Adrenal gland (tissue), 5 donors: ENCODE results near the gene GDF7.

ENCODE experiments used
- CTCF ChIP-seq, 6 experiments: fragments of 450-650 bp in 4 of 6; fragments of 200-600 bp in 2 of 6; sonication (generic) in 1 of 6; IDR thresholded peaks; 1 replicate in 5 of 6; 2 replicates in 1 of 6; pipeline versions ENCODE4 v1.5.1 to v1.8.0; 2016 to 2021; ENCODE audit warnings: antibody characterized with exemption in 6 of 6, mild to moderate bottlenecking in 2 of 6, moderate library complexity in 1 of 6
- POLR2A ChIP-seq, 2 donors: fragments of 450-650 bp; IDR thresholded peaks; one replicate each; pipeline ENCODE4 v1.6.1; 2017; ENCODE audit warnings: antibody characterized with exemption in 2 of 2, mild to moderate bottlenecking in 2 of 2, moderate library complexity in 1 of 2
- donor health status: DM: no; HTN: no; CAD: no.

DNA sequence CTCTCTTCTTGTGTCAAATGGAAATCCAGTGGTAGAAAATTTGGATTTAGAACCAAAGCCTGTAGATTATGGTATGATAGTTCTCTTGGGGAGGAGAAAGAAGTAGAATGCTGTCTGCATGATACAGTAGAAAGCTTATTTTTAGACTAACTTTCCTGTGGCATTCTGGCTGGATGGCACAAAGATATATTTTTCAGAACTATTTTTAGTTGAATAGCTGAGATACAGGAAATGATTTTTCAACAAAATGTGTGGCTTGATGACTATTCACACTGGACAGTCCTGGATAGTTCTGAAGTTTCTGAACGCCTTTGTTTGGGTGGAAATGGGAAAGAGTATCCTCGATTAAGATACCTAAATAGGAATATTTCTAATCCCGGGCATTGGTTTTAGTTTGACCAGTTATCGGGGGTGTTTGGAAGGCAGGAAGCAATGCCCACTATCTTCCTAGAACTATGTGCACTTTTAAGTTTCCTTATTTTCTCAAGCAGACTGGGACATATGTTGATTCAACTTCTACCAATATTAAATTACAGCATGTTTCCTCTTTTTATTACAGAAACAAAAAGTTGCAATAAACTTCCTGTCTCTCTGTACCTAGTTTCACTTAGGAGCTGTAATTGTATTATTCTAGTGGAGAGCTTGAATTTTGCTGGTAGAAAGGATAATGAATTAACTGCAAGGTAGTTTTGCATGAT lies 32.1 kb downstream of the GDF7 start:
- TF ChIP-seq CTCF (IDR thresholded peaks at IDR 0.05) (no peak), POLR2A (IDR thresholded peaks at IDR 0.05) (no peak)
